GM19468 (cell line): ENCODE data around the gene PF4V1.

Experiments
- ATAC-seq: cut with Tn5 transposase; IDR thresholded peaks from one replicate; pipeline ENCODE4 v1.9.1; 2021; ENCODE audit warnings: mild to moderate bottlenecking, moderate library complexity, moderate number of reproducible peaks; ENCODE audit not compliant: unreplicated experiment; ENCODE audit errors: extremely low read depth

The PF4V1 gene

GRCh38 chr4:73868206-73869129 lies 15.4 kb downstream of the PF4V1 start:
- no peak for ATAC-seq

- ATAC-seq, result no peak
Observed at GRCh38 chr4:73869130-73870055, 16.3 kb downstream of the PF4V1 start, which contains the start of gene CXCL1. Gene CXCL1, plus strand, starts transcription at chr4:73869393. Its CDS starts 78 bp downstream, at chr4:73869471.

GRCh38 chr4:73870260-73870659 lies 17.2 kb downstream of the PF4V1 start:
- ATAC-seq, result no peak

- no peak for ATAC-seq
Observed at GRCh38 chr4:73870768-73871167, 17.7 kb downstream of the PF4V1 start.

GRCh38 chr4:73871511-73872310 lies 18.6 kb downstream of the PF4V1 start:
- no peak for ATAC-seq

- ATAC-seq, result no peak
Observed at GRCh38 chr4:73872316-73873108, 19.4 kb downstream of the PF4V1 start.

- no peak for ATAC-seq
Observed at GRCh38 chr4:73874386-73874785, 21.3 kb downstream of the PF4V1 start.

- no peak for ATAC-seq
Observed at GRCh38 chr4:73875401-73875800, 22.3 kb downstream of the PF4V1 start.

- ATAC-seq, result no peak
Observed at GRCh38 chr4:73883306-73883705, 30.2 kb downstream of the PF4V1 start.

- no peak for ATAC-seq
Observed at GRCh38 chr4:73885574-73886267, 32.6 kb downstream of the PF4V1 start.

- ATAC-seq, result no peak
Observed at GRCh38 chr4:73891326-73891725, 38.2 kb downstream of the PF4V1 start.

GRCh38 chr4:73891739-73892405 lies 38.8 kb downstream of the PF4V1 start:
- no peak for ATAC-seq

- ATAC-seq, result no peak
Observed at GRCh38 chr4:73892966-73893365, 39.9 kb downstream of the PF4V1 start.

- ATAC-seq, result no peak
Observed at GRCh38 chr4:73894001-73894400, 40.9 kb downstream of the PF4V1 start.

- ATAC-seq, result no peak
Observed at GRCh38 chr4:73895201-73896175, 42.4 kb downstream of the PF4V1 start.

GRCh38 chr4:73896416-73896815 lies 43.3 kb downstream of the PF4V1 start:
- ATAC-seq, result no peak
